MM.1S (cell line): ENCODE results near the gene C1orf21.

Source experiments
- EZH2phosphoT487 ChIP-seq: fragments of 300-600 bp; sonication (generic); IDR thresholded peaks from 2 replicates; pipeline ENCODE4 v1.6.1; 2018; ENCODE audit warnings: antibody characterized with exemption, low read length
- TF ChIP-seq, protein P1 (sequence below): fragments of 300-600 bp; sonication (generic); IDR thresholded peaks from 2 replicates; pipeline ENCODE4 v1.5.1; 2016; ENCODE audit warnings: antibody characterized with exemption, low read length, mixed read lengths

DNA sequence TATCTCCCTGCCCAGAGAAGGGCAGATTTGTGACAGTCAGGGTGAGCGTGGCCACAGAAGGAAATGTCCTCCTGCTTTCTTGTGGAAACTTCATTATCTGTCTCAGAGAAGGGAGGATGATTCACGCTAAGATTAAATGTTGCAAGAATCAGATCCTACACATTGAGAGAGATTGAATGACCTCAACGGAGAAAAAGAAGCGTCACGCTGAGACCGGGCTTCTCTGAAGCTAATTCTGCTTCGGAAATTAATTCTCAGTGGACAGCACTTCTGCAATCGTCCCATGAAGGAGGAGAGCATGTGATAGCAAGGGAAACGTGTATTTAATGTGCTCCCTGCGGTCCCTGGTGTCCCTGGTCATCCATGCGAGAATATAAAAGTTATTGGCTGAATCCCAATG, 19.8 kb upstream of the C1orf21 start:
- TF ChIP-seq, protein P1, sequence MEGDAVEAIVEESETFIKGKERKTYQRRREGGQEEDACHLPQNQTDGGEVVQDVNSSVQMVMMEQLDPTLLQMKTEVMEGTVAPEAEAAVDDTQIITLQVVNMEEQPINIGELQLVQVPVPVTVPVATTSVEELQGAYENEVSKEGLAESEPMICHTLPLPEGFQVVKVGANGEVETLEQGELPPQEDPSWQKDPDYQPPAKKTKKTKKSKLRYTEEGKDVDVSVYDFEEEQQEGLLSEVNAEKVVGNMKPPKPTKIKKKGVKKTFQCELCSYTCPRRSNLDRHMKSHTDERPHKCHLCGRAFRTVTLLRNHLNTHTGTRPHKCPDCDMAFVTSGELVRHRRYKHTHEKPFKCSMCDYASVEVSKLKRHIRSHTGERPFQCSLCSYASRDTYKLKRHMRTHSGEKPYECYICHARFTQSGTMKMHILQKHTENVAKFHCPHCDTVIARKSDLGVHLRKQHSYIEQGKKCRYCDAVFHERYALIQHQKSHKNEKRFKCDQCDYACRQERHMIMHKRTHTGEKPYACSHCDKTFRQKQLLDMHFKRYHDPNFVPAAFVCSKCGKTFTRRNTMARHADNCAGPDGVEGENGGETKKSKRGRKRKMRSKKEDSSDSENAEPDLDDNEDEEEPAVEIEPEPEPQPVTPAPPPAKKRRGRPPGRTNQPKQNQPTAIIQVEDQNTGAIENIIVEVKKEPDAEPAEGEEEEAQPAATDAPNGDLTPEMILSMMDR = no peak
- no peak for TF ChIP-seq EZH2phosphoT487
